Stomach (tissue), 4 donors: Measurements from ENCODE around the gene TEDC1.

Experiments used
- POLR2A ChIP-seq, 4 donors: fragments of 450-650 bp; IDR thresholded peaks; one replicate each; pipeline ENCODE4 v1.6.1; 2016; ENCODE audit warnings: antibody characterized with exemption in 4 of 4, control low read depth in 2 of 4, mild to moderate bottlenecking in 1 of 4, moderate library complexity in 1 of 4
- POLR2AphosphoS5 ChIP-seq, 3 donors: sonication (generic); formaldehyde crosslinking; IDR thresholded peaks; one replicate each; pipeline ENCODE4 v1.6.1; 2016; ENCODE audit warnings: antibody characterized with exemption in 3 of 3
- TF ChIP-seq, protein P1 (sequence below), 7 experiments: fragments of 450-650 bp in 4 of 7; fragments of 200-600 bp in 3 of 7; sonication (generic) in 3 of 7; IDR thresholded peaks; one replicate each; pipeline ENCODE4 v1.5.1; 2016 to 2019; ENCODE audit warnings: antibody characterized with exemption in 7 of 7, control low read depth in 2 of 7, mild to moderate bottlenecking in 1 of 7

DNA sequence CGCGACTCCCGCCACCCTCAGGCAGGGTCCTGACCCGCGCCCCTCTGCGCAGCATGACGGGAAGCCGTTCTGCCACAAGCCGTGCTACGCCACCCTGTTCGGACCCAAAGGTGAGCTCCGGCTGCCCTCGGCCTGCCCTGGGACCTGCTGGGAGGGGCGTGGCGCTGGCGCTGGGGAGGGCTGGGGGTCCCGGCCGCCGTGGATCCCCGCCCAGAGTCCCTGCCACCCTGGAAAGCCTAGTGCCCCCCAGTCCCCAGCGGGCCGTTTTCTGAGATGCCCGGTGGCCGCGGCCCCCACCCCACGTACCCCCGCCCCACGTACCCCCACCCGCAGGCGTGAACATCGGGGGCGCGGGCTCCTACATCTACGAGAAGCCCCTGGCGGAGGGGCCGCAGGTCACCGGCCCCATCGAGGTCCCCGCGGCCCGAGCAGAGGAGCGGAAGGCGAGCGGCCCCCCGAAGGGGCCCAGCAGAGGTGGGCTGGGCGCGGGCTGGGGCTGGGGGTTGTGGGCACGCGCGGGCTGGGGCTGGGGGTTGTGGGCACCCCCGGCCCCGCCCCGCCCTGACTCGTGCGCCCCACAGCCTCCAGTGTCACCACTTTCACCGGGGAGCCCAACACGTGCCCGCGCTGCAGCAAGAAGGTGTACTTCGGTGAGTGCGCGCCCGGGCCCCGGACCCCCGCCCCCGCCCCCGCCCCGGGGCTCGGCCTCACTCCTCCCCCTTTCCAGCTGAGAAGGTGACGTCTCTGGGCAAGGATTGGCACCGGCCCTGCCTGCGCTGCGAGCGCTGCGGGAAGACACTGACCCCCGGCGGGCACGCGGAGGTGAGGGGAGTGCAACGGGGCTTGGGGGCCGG lies 12.4 kb upstream of the TEDC1 start:
- TF ChIP-seq, protein P1, sequence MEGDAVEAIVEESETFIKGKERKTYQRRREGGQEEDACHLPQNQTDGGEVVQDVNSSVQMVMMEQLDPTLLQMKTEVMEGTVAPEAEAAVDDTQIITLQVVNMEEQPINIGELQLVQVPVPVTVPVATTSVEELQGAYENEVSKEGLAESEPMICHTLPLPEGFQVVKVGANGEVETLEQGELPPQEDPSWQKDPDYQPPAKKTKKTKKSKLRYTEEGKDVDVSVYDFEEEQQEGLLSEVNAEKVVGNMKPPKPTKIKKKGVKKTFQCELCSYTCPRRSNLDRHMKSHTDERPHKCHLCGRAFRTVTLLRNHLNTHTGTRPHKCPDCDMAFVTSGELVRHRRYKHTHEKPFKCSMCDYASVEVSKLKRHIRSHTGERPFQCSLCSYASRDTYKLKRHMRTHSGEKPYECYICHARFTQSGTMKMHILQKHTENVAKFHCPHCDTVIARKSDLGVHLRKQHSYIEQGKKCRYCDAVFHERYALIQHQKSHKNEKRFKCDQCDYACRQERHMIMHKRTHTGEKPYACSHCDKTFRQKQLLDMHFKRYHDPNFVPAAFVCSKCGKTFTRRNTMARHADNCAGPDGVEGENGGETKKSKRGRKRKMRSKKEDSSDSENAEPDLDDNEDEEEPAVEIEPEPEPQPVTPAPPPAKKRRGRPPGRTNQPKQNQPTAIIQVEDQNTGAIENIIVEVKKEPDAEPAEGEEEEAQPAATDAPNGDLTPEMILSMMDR (IDR thresholded peaks at IDR 0.05) = no peak
- TF ChIP-seq POLR2AphosphoS5 (IDR thresholded peaks at IDR 0.05) (no peak), POLR2A (IDR thresholded peaks at IDR 0.05) (no peak)
